Neural progenitor cell (in vitro differentiated cells): ENCODE measurements around the gene CCDC181. TPM values are rescaled to one million over a fixed set of nuclear protein-coding genes. Genes with fewer than 3 reads are reported as not detected.

Experiments
- DNase-seq: peaks from one replicate; pipeline ENCODE4 v3.0.0-alpha.2; 2016; ENCODE audit warnings: low spot score
- H2AFZ ChIP-seq: fragments of 200-600 bp; sonication (generic); replicated peaks from 2 replicates; pipeline ENCODE4 v1.6.1; 2016; ENCODE audit warnings: antibody characterized with exemption
- H3F3A ChIP-seq: fragments of 200-600 bp; sonication (generic); 2 replicates; pipeline ENCODE4 v1.6.1; 2016; ENCODE audit warnings: antibody characterized with exemption, low read depth
- H3K27ac ChIP-seq: fragments of 200-600 bp; sonication (generic); 2 replicates; pipeline ENCODE4 v1.5.1; 2016; ENCODE audit warnings: mild to moderate bottlenecking
- H3K27me3 ChIP-seq: fragments of 200-600 bp; sonication (generic); 2 replicates; pipeline ENCODE4 v1.6.1; 2016; ENCODE audit warnings: mild to moderate bottlenecking, moderate library complexity
- H3K36me3 ChIP-seq: fragments of 200-600 bp; sonication (generic); 2 replicates; pipeline ENCODE4 v1.5.1; 2016
- H3K4me1 ChIP-seq: fragments of 200-600 bp; sonication (generic); 2 replicates; pipeline ENCODE4 v1.6.1; 2016; ENCODE audit warnings: mixed run types
- H3K4me2 ChIP-seq: fragments of 200-600 bp; sonication (generic); 2 replicates; pipeline ENCODE4 v1.6.1; 2016
- H3K4me3 ChIP-seq: fragments of 200-600 bp; sonication (generic); 2 replicates; pipeline ENCODE4 v1.5.1; 2016
- H3K79me2 ChIP-seq: fragments of 200-600 bp; sonication (generic); 2 replicates; pipeline ENCODE4 v1.6.1; 2016; ENCODE audit warnings: low read depth
- H3K9ac ChIP-seq: fragments of 200-600 bp; sonication (generic); 2 replicates; pipeline ENCODE4 v1.6.1; 2016
- H3K9me3 ChIP-seq: fragments of 200-600 bp; sonication (generic); 2 replicates; pipeline ENCODE4 v1.5.1; 2016; ENCODE audit warnings: low read depth
- H4K20me1 ChIP-seq: fragments of 200-600 bp; sonication (generic); 2 replicates; pipeline ENCODE4 v1.6.1; 2016; ENCODE audit warnings: low read depth
- H3K27ac Mint-ChIP-seq: 3 replicates; pipeline ENCODE4 v1.8.0; 2021; ENCODE audit warnings: mixed read lengths
- H3K27me3 Mint-ChIP-seq: 2 replicates; pipeline ENCODE4 v1.8.0; 2022; ENCODE audit warnings: low read depth, mild to moderate bottlenecking, inconsistent platforms, moderate library complexity, mixed read lengths; ENCODE audit not compliant: insufficient read depth
- H3K36me3 Mint-ChIP-seq: 3 replicates; pipeline ENCODE4 v1.8.0; 2021; ENCODE audit warnings: mixed read lengths
- H3K4me1 Mint-ChIP-seq: 3 replicates; pipeline ENCODE4 v1.8.0; 2021; ENCODE audit warnings: mixed read lengths
- H3K4me3 Mint-ChIP-seq: 3 replicates; pipeline ENCODE4 v1.8.0; 2021; ENCODE audit warnings: mild to moderate bottlenecking, moderate library complexity, mixed read lengths
- H3K9me3 Mint-ChIP-seq: 3 replicates; pipeline ENCODE4 v1.8.0; 2020; ENCODE audit warnings: mixed read lengths
- CTCF ChIP-seq: fragments of 200-600 bp; sonication (generic); IDR thresholded peaks from 2 replicates; pipeline ENCODE4 v1.5.1; 2017; ENCODE audit warnings: antibody characterized with exemption, mild to moderate bottlenecking
- EZH2 ChIP-seq: fragments of 200-600 bp; sonication (generic); IDR thresholded peaks from 2 replicates; pipeline ENCODE4 v1.6.1; 2017; ENCODE audit warnings: antibody characterized with exemption, mild to moderate bottlenecking, moderate library complexity
- EZH2phosphoT487 ChIP-seq: fragments of 200-600 bp; sonication (generic); IDR thresholded peaks from 2 replicates; pipeline ENCODE4 v1.6.1; 2017; ENCODE audit warnings: antibody characterized with exemption
- total RNA-seq: library from RNA; depleted of rRNA; stranded (reverse); fragments of >200 nt; gene quantifications from 2 replicates; pipeline ENCODE4 v1.2.3, GENCODE V29; 2015; ENCODE audit warnings: low replicate concordance

Gene CCDC181
- total RNA-seq, 1 donor from 2014 or later = 13.2 TPM

GRCh38 chr1:169473347-169473746, 46.1 kb upstream of the CCDC181 start:
- H3K4me2 ChIP-seq = no peak overlapping the region
- H3K9ac ChIP-seq = no peak overlapping the region
- TF ChIP-seq EZH2 = no peak
- no peak for TF ChIP-seq CTCF
- TF ChIP-seq EZH2phosphoT487 = no peak
- peaks cover 6% of the 10 kb centered on the region for H3F3A ChIP-seq
- no peak overlapping the region for H2AFZ ChIP-seq
- H4K20me1 ChIP-seq = peaks cover 4% of the 10 kb centered on the region
- DNase-seq = no peak
- H3K79me2 ChIP-seq = peaks cover 29% of the 10 kb centered on the region
- H3K27ac Mint-ChIP-seq = no peak overlapping the region
- H3K4me1 ChIP-seq = peaks cover 22% of the 10 kb centered on the region
- no peaks in the 10 kb centered on the region for H3K36me3 ChIP-seq
- peaks cover 15% of the 10 kb centered on the region for H3K36me3 Mint-ChIP-seq
- no peaks in the 10 kb centered on the region for H3K9me3 Mint-ChIP-seq
- H3K4me3 Mint-ChIP-seq = no peak overlapping the region
- no peak overlapping the region for H3K4me3 ChIP-seq
- H3K27me3 ChIP-seq = no peaks in the 10 kb centered on the region
- H3K27me3 Mint-ChIP-seq = no peaks in the 10 kb centered on the region
- peaks cover 8% of the 10 kb centered on the region for H3K4me1 Mint-ChIP-seq
- H3K9me3 ChIP-seq = no peaks in the 10 kb centered on the region
- no peak overlapping the region for H3K27ac ChIP-seq

GRCh38 chr1:169472738-169473137, 45.5 kb upstream of the CCDC181 start:
- Mint-ChIP-seq H3K27me3 (no peaks in the 10 kb centered on the region), H3K36me3 (peaks cover 13% of the 10 kb centered on the region)

GRCh38 chr1:169468982-169469381, 41.7 kb upstream of the CCDC181 start:
- Mint-ChIP-seq H3K9me3 (no peaks in the 10 kb centered on the region), H3K36me3 (peaks cover 10% of the 10 kb centered on the region), H3K27ac (no peak overlapping the region), H3K4me3 (no peak overlapping the region), H3K4me1 (no peaks in the 10 kb centered on the region), H3K27me3 (no peaks in the 10 kb centered on the region)
- Histone ChIP-seq H3K4me3 (no peak overlapping the region), H3K79me2 (no peaks in the 10 kb centered on the region), H3F3A (no peaks in the 10 kb centered on the region), H2AFZ (no peak overlapping the region), H4K20me1 (no peaks in the 10 kb centered on the region), H3K27ac (no peak overlapping the region), H3K9me3 (no peaks in the 10 kb centered on the region), H3K4me1 (no peaks in the 10 kb centered on the region), H3K27me3 (no peaks in the 10 kb centered on the region), H3K36me3 (no peaks in the 10 kb centered on the region), H3K9ac (no peak overlapping the region), H3K4me2 (no peak overlapping the region)
- TF ChIP-seq CTCF (no peak), EZH2phosphoT487 (no peak), EZH2 (no peak)
- no peak for DNase-seq

More at GRCh38 chr1:169472738-169473137, 45.5 kb upstream of the CCDC181 start:
- TF ChIP-seq EZH2phosphoT487 = no peak
- Mint-ChIP-seq H3K4me1 (peaks cover 8% of the 10 kb centered on the region), H3K9me3 (no peaks in the 10 kb centered on the region), H3K27ac (no peak overlapping the region), H3K4me3 (no peak overlapping the region)
- H4K20me1 ChIP-seq = peaks cover 4% of the 10 kb centered on the region
- no peak overlapping the region for H3K27ac ChIP-seq
- H3K9ac ChIP-seq = no peak overlapping the region
- no peak overlapping the region for H3K4me3 ChIP-seq
- H3K4me1 ChIP-seq = peaks cover 22% of the 10 kb centered on the region
- H3K27me3 ChIP-seq = no peaks in the 10 kb centered on the region
- H3K9me3 ChIP-seq = no peaks in the 10 kb centered on the region
- peaks cover 23% of the 10 kb centered on the region for H3K79me2 ChIP-seq
- H3K4me2 ChIP-seq = no peak overlapping the region
- no peak overlapping the region for H2AFZ ChIP-seq
- H3F3A ChIP-seq = peaks cover 6% of the 10 kb centered on the region
- H3K36me3 ChIP-seq = no peaks in the 10 kb centered on the region
- no peak for DNase-seq

GRCh38 chr1:169466259-169467230, 39.3 kb upstream of the CCDC181 start:
- TF ChIP-seq EZH2 (no peak), CTCF (peak; percentile 54)
- H3K27ac ChIP-seq = no peak overlapping the region
- no peak overlapping the region for H3K4me3 ChIP-seq
- Mint-ChIP-seq H3K27ac (no peak overlapping the region), H3K36me3 (peaks cover 10% of the 10 kb centered on the region), H3K4me1 (no peaks in the 10 kb centered on the region), H3K9me3 (no peaks in the 10 kb centered on the region), H3K27me3 (no peaks in the 10 kb centered on the region), H3K4me3 (no peak overlapping the region)
- H3K36me3 ChIP-seq = no peaks in the 10 kb centered on the region
- H3K27me3 ChIP-seq = no peaks in the 10 kb centered on the region
- H4K20me1 ChIP-seq = no peaks in the 10 kb centered on the region
- no peak overlapping the region for H3K4me2 ChIP-seq
- no peaks in the 10 kb centered on the region for H3K4me1 ChIP-seq
- no peak for DNase-seq
- no peak overlapping the region for H3K9ac ChIP-seq
- no peaks in the 10 kb centered on the region for H3K9me3 ChIP-seq
- no peak overlapping the region for H2AFZ ChIP-seq
- H3F3A ChIP-seq = no peaks in the 10 kb centered on the region
- H3K79me2 ChIP-seq = no peaks in the 10 kb centered on the region
